Common myeloid progenitor, CD34-positive (primary cell): Measurements from ENCODE around the gene SYPL2.
A peak's percentile ranks its signal among the peaks of the same experiment; 100 is the strongest.

ENCODE experiments used
- CTCF ChIA-PET: fragments of 350-600 bp; sonication (Branson Sonifier 250); formaldehyde crosslinking; loops from one replicate; lab custom pipeline; 2021; ENCODE audit warnings: antibody characterized with exemption; lab: Charles Lee
- POLR2A ChIA-PET: fragments of 350-600 bp; sonication (Branson Sonifier 250); formaldehyde crosslinking; loops from one replicate; lab custom pipeline; 2021; ENCODE audit warnings: antibody characterized with exemption; lab: Charles Lee
- DNase-seq, 3 donors: peaks; one replicate each; pipeline versions ENCODE4 v3.0.0 to v3.0.0-alpha.2; 2013
- H3K27ac ChIP-seq, 2 experiments: 1 replicate in 1 of 2; 2 replicates in 1 of 2; pipeline ENCODE4 v1.7.0; 2013; ENCODE audit warnings: inconsistent platforms in 2 of 2, low read length in 2 of 2, mild to moderate bottlenecking in 2 of 2, low read depth in 1 of 2, moderate library complexity in 1 of 2; ENCODE audit not compliant: severe bottlenecking in 2 of 2, insufficient read depth in 1 of 2, poor library complexity in 1 of 2
- H3K27me3 ChIP-seq, 5 experiments: replicated peaks in 2 of 5; 1 replicate in 3 of 5; 2 replicates in 2 of 5; pipeline versions ENCODE4 v1.6.1 to v1.7.0; 2013; ENCODE audit warnings: low read length in 4 of 5, mild to moderate bottlenecking in 2 of 5, moderate library complexity in 2 of 5, inconsistent platforms in 1 of 5; ENCODE audit not compliant: insufficient read depth in 5 of 5, control insufficient read depth in 4 of 5
- H3K36me3 ChIP-seq, 4 experiments: 1 replicate in 2 of 4; 2 replicates in 2 of 4; pipeline versions ENCODE4 v1.6.1 to v1.7.0; 2013; ENCODE audit warnings: low read length in 3 of 4, control low read depth in 1 of 4, mild to moderate bottlenecking in 1 of 4; ENCODE audit not compliant: control insufficient read depth in 4 of 4, insufficient read depth in 4 of 4
- H3K4me1 ChIP-seq, 4 experiments: 1 replicate in 3 of 4; 2 replicates in 1 of 4; pipeline versions ENCODE4 v1.6.1 to v1.7.1; 2013; ENCODE audit warnings: low read length in 3 of 4, mild to moderate bottlenecking in 3 of 4, control low read depth in 1 of 4, inconsistent platforms in 1 of 4, moderate library complexity in 1 of 4; ENCODE audit not compliant: control insufficient read depth in 4 of 4, insufficient read depth in 4 of 4; ENCODE audit errors: control extremely low read depth in 1 of 4
- H3K4me3 ChIP-seq, 7 experiments: 1 replicate in 4 of 7; 2 replicates in 3 of 7; pipeline versions ENCODE4 v1.5.1 to v1.7.0; 2013; ENCODE audit warnings: mild to moderate bottlenecking in 7 of 7, low read length in 6 of 7, moderate library complexity in 6 of 7, inconsistent platforms in 2 of 7, low read depth in 2 of 7, control low read depth in 1 of 7; ENCODE audit not compliant: insufficient read depth in 4 of 7, control insufficient read depth in 1 of 7; ENCODE audit errors: extremely low read depth in 1 of 7
- H3K9me3 ChIP-seq, 5 experiments: 1 replicate in 4 of 5; 2 replicates in 1 of 5; pipeline versions ENCODE4 v1.6.1 to v1.7.1; 2013; ENCODE audit warnings: low read length in 4 of 5, mild to moderate bottlenecking in 2 of 5, inconsistent platforms in 1 of 5, low read depth in 1 of 5, moderate library complexity in 1 of 5; ENCODE audit not compliant: control insufficient read depth in 4 of 5, insufficient read depth in 2 of 5; ENCODE audit errors: control extremely low read depth in 1 of 5
- WGBS: methylation state at CpG from one replicate; pipeline ENCODE4 v1.1.5; 2013; ENCODE audit not compliant: insufficient coverage; 5-methylcytosine and 5-hydroxymethylcytosine counted together

SYPL2 gene

DNA sequence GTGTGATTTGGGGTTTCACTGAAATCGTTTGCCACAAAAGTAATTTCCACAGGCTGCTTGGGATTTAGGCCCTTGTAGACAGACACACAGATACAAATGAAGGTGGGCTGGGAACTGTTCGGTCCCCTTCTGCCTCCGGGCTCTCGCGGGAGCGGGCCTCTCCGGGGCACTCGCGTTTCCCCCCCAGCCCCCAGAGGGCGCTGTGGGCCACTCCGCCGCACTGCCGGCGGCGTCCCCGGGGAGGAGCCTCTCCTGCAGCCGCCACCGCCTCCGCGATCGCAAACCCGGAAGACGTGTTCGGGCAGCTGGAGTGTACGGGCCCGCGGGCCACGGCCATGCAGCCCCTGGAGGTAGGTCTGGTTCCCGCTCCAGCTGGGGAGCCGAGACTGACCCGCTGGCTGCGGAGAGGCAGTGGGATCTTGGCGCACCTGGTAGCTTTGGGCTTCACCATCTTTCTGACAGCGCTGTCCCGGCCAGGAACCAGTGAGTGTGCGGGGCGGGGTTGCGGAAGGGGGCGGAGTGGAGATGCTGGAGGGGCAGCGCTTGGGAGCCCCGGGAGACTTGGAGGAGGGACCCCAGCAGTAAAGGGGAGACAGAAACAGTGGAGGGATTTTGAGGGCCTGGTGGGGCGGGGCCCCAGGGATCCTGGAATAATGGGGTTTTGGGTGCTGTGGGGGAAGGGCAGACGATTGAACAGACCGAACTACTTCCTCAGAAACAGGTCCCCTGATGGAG, 27.6 kb downstream of the SYPL2 start, which contains the start of gene CYB561D1:
TSS of gene CYB561D1 (plus strand) at position 290 of the 735 bp plus-strand sequence. CDS start at position 336, 46 bp downstream.
- Histone ChIP-seq H3K4me1 (peaks cover 0 to 16% (median 10%) of the 10 kb centered on the region in 4 experiments), H3K27ac (peak within 1 kb of the TSS in 1 of 2 experiments; percentile 52), H3K4me3 (peak within 1 kb of the TSS; percentile 89 to 99 (median 94)), H3K36me3 (peaks cover 4 to 44% (median 25%) of the 10 kb centered on the region in 4 experiments), H3K27me3 (no peaks in the 10 kb centered on the region), H3K9me3 (no peaks in the 10 kb centered on the region)
- CTCF ChIA-PET: interaction anchor here (0.8 to 39.1 kb wide), 10 partner anchors 9 to 143 kb away, joined by 3 to 1203 read pairs (median 7); partner anchors contain the start of genes AMIGO1, ATXN7L2, GNAI3 and GPR61
- POLR2A ChIA-PET: interaction anchor here (1.4 kb wide), 2 partner anchors 16 to 68 kb away, joined by 3 to 7 read pairs; no protein-coding TSS in a partner anchor
- under 1% methylated on average over 24 of the region's 44 CpGs for WGBS
- peak; percentile 84 to 92 (median 92) for DNase-seq

DNA sequence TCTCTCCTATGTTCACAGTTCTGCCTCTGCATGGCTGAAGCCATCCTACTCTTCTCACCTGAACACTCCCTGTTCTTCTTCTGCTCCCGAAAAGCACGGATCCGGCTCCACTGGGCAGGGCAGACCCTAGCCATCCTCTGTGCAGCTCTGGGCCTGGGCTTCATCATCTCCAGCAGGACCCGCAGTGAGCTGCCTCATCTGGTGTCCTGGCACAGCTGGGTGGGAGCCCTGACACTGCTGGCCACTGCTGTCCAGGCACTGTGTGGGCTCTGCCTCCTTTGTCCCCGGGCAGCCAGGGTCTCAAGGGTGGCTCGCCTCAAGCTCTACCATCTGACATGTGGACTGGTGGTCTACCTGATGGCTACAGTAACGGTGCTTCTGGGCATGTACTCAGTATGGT, 29.4 kb downstream of the SYPL2 start:
- no peak overlapping the region for H3K27ac ChIP-seq
- no peaks in the 10 kb centered on the region for H3K9me3 ChIP-seq
- peaks cover 0 to 17% (median 10%) of the 10 kb centered on the region in 4 experiments for H3K4me1 ChIP-seq
- H3K36me3 ChIP-seq: peaks cover 6 to 44% (median 26%) of the 10 kb centered on the region in 4 experiments
- 100% methylated on average over 7 of the region's 7 CpGs for WGBS
- no peaks in the 10 kb centered on the region for H3K27me3 ChIP-seq
- no peak overlapping the region for H3K4me3 ChIP-seq
- no peak for DNase-seq
- ChIA-PET CTCF (interaction anchor here (1.4 to 39.1 kb wide), 5 partner anchors 8 to 39 kb away, joined by 4 to 1203 read pairs (median 10); partner anchors contain the start of genes AMIGO1 and GPR61), POLR2A (no interaction called here)

DNA sequence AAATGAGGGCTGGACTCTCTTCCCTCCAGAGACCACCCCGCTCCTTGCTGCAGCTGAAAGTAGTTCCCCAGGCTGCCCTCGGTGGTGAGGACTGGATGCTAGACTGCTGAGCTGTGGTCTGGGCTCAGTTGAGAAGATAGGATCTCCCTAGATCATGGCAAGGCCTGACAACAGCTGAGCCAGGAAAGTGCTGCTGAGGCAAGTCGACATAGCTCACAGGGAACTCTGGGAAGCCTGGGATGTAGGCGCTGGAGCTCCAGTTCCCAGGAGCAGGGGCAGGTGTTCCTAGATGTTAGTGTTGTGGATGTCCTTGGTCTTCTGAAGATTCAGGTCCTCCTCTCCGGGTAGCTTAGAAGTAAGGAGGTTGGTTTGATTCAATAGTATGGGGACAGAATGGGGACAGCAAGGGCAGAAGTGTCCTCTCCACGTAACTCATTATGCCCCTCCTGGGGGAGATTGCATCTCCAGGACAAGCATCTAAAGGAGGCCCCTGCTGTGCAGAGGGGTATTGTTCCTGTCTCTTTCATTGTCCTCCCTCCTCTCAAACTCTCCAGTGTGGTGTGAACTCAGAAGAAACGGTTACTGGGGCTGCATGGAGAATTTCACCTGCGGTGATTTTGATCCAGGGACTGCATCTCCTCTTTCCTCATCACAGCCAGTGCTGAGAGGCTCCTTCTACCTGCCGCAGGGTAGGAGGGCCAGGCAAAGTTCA, 31.3 kb downstream of the SYPL2 start:
- POLR2A ChIA-PET: no interaction called here
- Histone ChIP-seq H3K4me1 (peaks cover 0 to 36% (median 20%) of the 10 kb centered on the region in 4 experiments), H3K27ac (no peak overlapping the region), H3K4me3 (no peak overlapping the region), H3K9me3 (no peaks in the 10 kb centered on the region), H3K36me3 (peaks cover 6 to 46% (median 28%) of the 10 kb centered on the region in 4 experiments), H3K27me3 (no peaks in the 10 kb centered on the region)
- no peak for DNase-seq
- CTCF ChIA-PET: interaction anchor here (0.6 to 39.1 kb wide), 8 partner anchors 6 to 175 kb away, joined by 3 to 1203 read pairs (median 50); partner anchors contain the start of genes AMIGO1, ATXN7L2, CYB561D1 and GPR61
- 83% methylated on average over 7 of the region's 9 CpGs for WGBS

DNA sequence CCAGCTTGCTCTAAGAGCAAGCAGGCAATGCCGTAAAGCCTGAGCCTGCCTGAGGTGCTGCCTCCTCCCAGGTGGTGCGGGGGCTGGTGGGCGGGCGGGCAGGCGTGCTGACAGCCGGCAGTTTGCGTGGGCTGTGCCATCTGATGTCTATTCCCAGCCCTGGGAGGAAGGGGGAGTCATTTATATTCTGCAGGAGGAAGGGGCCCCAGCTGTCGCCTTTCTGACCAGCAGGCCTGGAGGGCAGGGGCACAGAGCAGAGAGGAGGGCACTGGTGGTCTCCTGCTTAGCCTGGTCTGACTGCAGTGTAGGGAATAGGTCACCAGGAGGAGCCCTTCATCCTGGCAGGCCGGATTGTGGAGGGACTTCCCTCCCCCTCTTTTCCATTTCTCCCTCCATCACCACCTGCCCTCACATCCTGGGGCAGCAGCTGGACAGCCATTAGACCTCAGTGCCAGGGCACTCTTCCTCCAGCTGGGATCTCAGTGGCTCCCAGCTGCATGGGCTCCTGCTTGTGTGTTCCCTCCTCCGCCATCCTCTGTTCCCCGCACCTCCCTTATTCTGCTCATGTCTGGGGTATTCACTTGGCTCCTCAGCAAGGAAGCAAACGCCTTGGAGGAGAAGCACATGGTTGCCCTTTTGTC, 31.9 kb downstream of the SYPL2 start:
- ChIA-PET CTCF (interaction anchor here (0.6 to 39.1 kb wide), 9 partner anchors 5 to 175 kb away, joined by 3 to 1203 read pairs (median 11); partner anchors contain the start of genes AMIGO1, ATXN7L2, CYB561D1 and GPR61), POLR2A (no interaction called here)
- Histone ChIP-seq H3K27me3 (no peaks in the 10 kb centered on the region), H3K4me3 (no peak overlapping the region), H3K36me3 (peaks cover 6 to 46% (median 28%) of the 10 kb centered on the region in 4 experiments), H3K9me3 (no peaks in the 10 kb centered on the region), H3K4me1 (peaks cover 0 to 37% (median 23%) of the 10 kb centered on the region in 4 experiments), H3K27ac (no peak overlapping the region)
- 91% methylated on average over 9 of the region's 12 CpGs for WGBS
- DNase-seq: peak in 2 of 3 donors; percentile 30 to 33

DNA sequence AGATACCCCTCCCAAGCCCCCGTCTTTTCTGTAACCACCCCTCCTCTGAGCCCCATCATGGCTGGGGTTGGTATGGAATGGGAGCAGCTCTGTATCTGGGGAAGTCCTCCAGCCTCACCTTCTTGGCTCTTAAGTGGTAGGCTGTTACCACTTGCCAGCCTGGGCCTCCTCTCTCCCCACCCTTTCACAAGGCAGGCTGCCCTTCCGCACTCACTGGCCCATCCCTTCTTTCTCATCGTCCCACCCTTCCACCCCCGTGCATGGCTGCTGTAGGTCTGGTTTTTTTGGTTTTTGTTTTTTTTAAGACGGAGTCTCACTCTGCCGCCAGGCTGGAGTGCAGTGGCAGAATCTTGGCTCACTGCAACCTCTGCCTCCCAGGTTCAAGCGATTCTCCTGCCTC, 32.7 kb downstream of the SYPL2 start:
- Histone ChIP-seq H3K4me3 (no peak overlapping the region), H3K4me1 (peaks cover 0 to 33% (median 20%) of the 10 kb centered on the region in 4 experiments), H3K27ac (no peak overlapping the region), H3K9me3 (no peaks in the 10 kb centered on the region), H3K36me3 (peaks cover 6 to 46% (median 28%) of the 10 kb centered on the region in 4 experiments), H3K27me3 (no peaks in the 10 kb centered on the region)
- DNase-seq: no peak
- 100% methylated on average over 1 of the region's 7 CpGs for WGBS
- ChIA-PET POLR2A (no interaction called here), CTCF (interaction anchor here (0.6 to 39.1 kb wide), 8 partner anchors 5 to 174 kb away, joined by 3 to 1203 read pairs (median 50); partner anchors contain the start of genes AMIGO1, ATXN7L2, CYB561D1 and GPR61)
